Right lobe of liver (tissue), 4 donors: Measurements from ENCODE around the gene DYDC2.

Source experiments
- CTCF ChIP-seq, 4 donors: fragments of 200-600 bp in 3 of 4; fragments of 450-650 bp in 1 of 4; IDR thresholded peaks; one replicate each; pipeline versions ENCODE4 v1.5.1 to v1.8.0; 2016 to 2022; ENCODE audit warnings: antibody characterized with exemption in 4 of 4, mild to moderate bottlenecking in 2 of 4
- POLR2A ChIP-seq: fragments of 450-650 bp; IDR thresholded peaks from one replicate; pipeline ENCODE4 v1.6.1; 2017; ENCODE audit warnings: antibody characterized with exemption, mild to moderate bottlenecking
- donor health status: DM: no; HTN: no; CAD: no.
- donor health status: DM: no; HTN: no; CAD: no.
- donor health status: DM: no; HTN: yes; CAD: no.

- no peak for TF ChIP-seq CTCF (IDR thresholded peaks at IDR 0.05)
- no peak for TF ChIP-seq POLR2A
Measured at GRCh38 chr10:80390740-80391139, 34.2 kb downstream of the DYDC2 start.
